Neural cell (in vitro differentiated cells): ENCODE measurements around the gene UNKL. TPM values are rescaled to one million over a fixed set of nuclear protein-coding genes. Genes with fewer than 3 reads are reported as not detected.

Experiments used
- H2AFZ ChIP-seq: fragments of 200-600, 300-800 bp; sonication (generic), shearing (Covaris generic); 2 replicates; pipeline ENCODE4 v1.6.0; 2014; ENCODE audit warnings: low read depth, mild to moderate bottlenecking, antibody characterized with exemption, low read length, moderate library complexity
- H3F3A ChIP-seq: fragments of 200-600 bp; shearing (Covaris generic); 2 replicates; pipeline ENCODE4 v1.6.1; 2016; ENCODE audit warnings: mild to moderate bottlenecking, moderate library complexity, mixed read lengths, antibody characterized with exemption, low read length; ENCODE audit not compliant: insufficient read depth, poor library complexity, severe bottlenecking
- H3K27ac ChIP-seq: fragments of 200-600, 300-800 bp; sonication (generic), shearing (Covaris generic); 2 replicates; pipeline ENCODE4 v1.5.1; 2014; ENCODE audit warnings: mild to moderate bottlenecking, low read length, moderate library complexity
- H3K27me3 ChIP-seq: fragments of 300-800, 200-600 bp; sonication (generic), shearing (Covaris generic); 2 replicates; pipeline ENCODE4 v1.6.0; 2014; ENCODE audit warnings: mild to moderate bottlenecking, low read depth, low read length, moderate library complexity; ENCODE audit not compliant: insufficient read depth
- H3K36me3 ChIP-seq: fragments of 300-800, 200-600 bp; sonication (generic), shearing (Covaris generic); 2 replicates; pipeline ENCODE4 v1.5.1; 2014; ENCODE audit warnings: mild to moderate bottlenecking, antibody characterized with exemption, low read length, moderate library complexity; ENCODE audit not compliant: insufficient read depth
- H3K4me2 ChIP-seq: fragments of 300-800, 200-600 bp; sonication (generic), shearing (Covaris generic); 2 replicates; pipeline ENCODE4 v1.6.0; 2014; ENCODE audit warnings: mild to moderate bottlenecking, low read length
- H3K4me3 ChIP-seq: fragments of 300-800, 200-600 bp; sonication (generic), shearing (Covaris generic); 2 replicates; pipeline ENCODE4 v1.5.1; 2014; ENCODE audit warnings: mild to moderate bottlenecking, low read length, moderate library complexity
- H3K79me2 ChIP-seq: fragments of 200-600 bp; shearing (Covaris generic); replicated peaks from 2 replicates; pipeline ENCODE4 v1.6.0; 2014; ENCODE audit warnings: mild to moderate bottlenecking, low read length, moderate library complexity; ENCODE audit not compliant: insufficient read depth
- H3K9ac ChIP-seq: fragments of 300-800, 200-600 bp; sonication (generic), shearing (Covaris generic); 2 replicates; pipeline ENCODE4 v1.6.1; 2016; ENCODE audit warnings: mild to moderate bottlenecking, low read length, mixed read lengths
- H3K9me2 ChIP-seq: fragments of 200-600 bp; shearing (Covaris generic); 2 replicates; pipeline ENCODE4 v1.6.1; 2016; ENCODE audit warnings: mild to moderate bottlenecking, low read length, mixed read lengths; ENCODE audit not compliant: insufficient read depth
- H3K9me3 ChIP-seq: fragments of 200-600, 300-800 bp; sonication (generic), shearing (Covaris generic); 2 replicates; pipeline ENCODE4 v1.6.1; 2016; ENCODE audit warnings: mild to moderate bottlenecking, mixed run types, low read length, moderate library complexity, mixed read lengths
- H4K20me1 ChIP-seq: fragments of 200-600 bp; shearing (Covaris generic); 2 replicates; pipeline ENCODE4 v1.6.1; 2016; ENCODE audit warnings: mild to moderate bottlenecking, mixed run types; ENCODE audit not compliant: insufficient read depth
- CTCF ChIP-seq: fragments of 450-650 bp; IDR thresholded peaks from 2 replicates; pipeline ENCODE4 v1.5.1; 2014; ENCODE audit warnings: antibody characterized with exemption, mild to moderate bottlenecking, moderate library complexity; ENCODE audit not compliant: poor library complexity, severe bottlenecking
- EP300 ChIP-seq: fragments of 450-650 bp; conservative IDR thresholded peaks from 2 replicates; pipeline ENCODE4 v1.6.1; 2014; ENCODE audit warnings: antibody characterized with exemption, mild to moderate bottlenecking, moderate library complexity; ENCODE audit not compliant: poor library complexity, severe bottlenecking
- EZH2 ChIP-seq: fragments of 200-600, 300-800 bp; shearing (Covaris generic), sonication (generic); IDR thresholded peaks from 2 replicates; pipeline ENCODE4 v1.6.1; 2014; ENCODE audit warnings: antibody characterized with exemption, low read length, borderline replicate concordance, mild to moderate bottlenecking; ENCODE audit not compliant: insufficient read depth, poor library complexity, severe bottlenecking
- MXI1 ChIP-seq: fragments of 450-650 bp; conservative IDR thresholded peaks from 2 replicates; pipeline ENCODE4 v1.6.1; 2014; ENCODE audit warnings: antibody characterized with exemption, mild to moderate bottlenecking; ENCODE audit not compliant: poor library complexity, severe bottlenecking
- POLR2AphosphoS5 ChIP-seq: IDR thresholded peaks from 2 replicates; pipeline ENCODE4 v1.6.1; 2012
- RAD21 ChIP-seq: fragments of 450-650 bp; conservative IDR thresholded peaks from 2 replicates; pipeline ENCODE4 v1.6.1; 2014; ENCODE audit warnings: antibody characterized with exemption, mild to moderate bottlenecking, moderate library complexity
- REST ChIP-seq: IDR thresholded peaks from 2 replicates; pipeline ENCODE4 v1.6.1; 2012; ENCODE audit warnings: borderline replicate concordance
- SMC3 ChIP-seq: fragments of 450-650 bp; conservative IDR thresholded peaks from 2 replicates; pipeline ENCODE4 v1.6.1; 2014; ENCODE audit warnings: antibody characterized with exemption, mild to moderate bottlenecking, moderate library complexity; ENCODE audit not compliant: poor library complexity
- TAF1 ChIP-seq: IDR thresholded peaks from 2 replicates; pipeline ENCODE4 v1.6.1; 2012; ENCODE audit warnings: low read depth
- polyA plus RNA-seq: library from polyadenylated mRNA; depleted of rRNA; stranded (reverse); fragments of >200 nt; gene quantifications from 2 replicates; pipeline ENCODE4 v1.2.3, GENCODE V29; 2014

The UNKL gene
- polyA plus RNA-seq, 1 donor from 2014 or later = 11.9 TPM

GRCh38 chr16:1383556-1383955 is 30.9 kb downstream of the UNKL start:
- H3K4me3 ChIP-seq = no peak overlapping the region
- TF ChIP-seq MXI1 = no peak
- TF ChIP-seq SMC3 = no peak
- TF ChIP-seq RAD21 = no peak
- no peak for TF ChIP-seq EP300
- no peak for TF ChIP-seq CTCF
- TF ChIP-seq POLR2AphosphoS5 = no peak
- no peak for TF ChIP-seq REST
- TF ChIP-seq EZH2 = no peak
- no peak for TF ChIP-seq TAF1
- H4K20me1 ChIP-seq = no peaks in the 10 kb centered on the region
- no peaks in the 10 kb centered on the region for H3K36me3 ChIP-seq
- H3K9ac ChIP-seq = no peak overlapping the region
- H3K4me2 ChIP-seq = no peak overlapping the region
- no peaks in the 10 kb centered on the region for H3K79me2 ChIP-seq
- H3K27ac ChIP-seq = no peak overlapping the region
- H3K9me3 ChIP-seq = no peaks in the 10 kb centered on the region
- no peaks in the 10 kb centered on the region for H3K27me3 ChIP-seq
- H2AFZ ChIP-seq = no peak overlapping the region
- no peaks in the 10 kb centered on the region for H3F3A ChIP-seq
- no peaks in the 10 kb centered on the region for H3K9me2 ChIP-seq

- Histone ChIP-seq H3K36me3 (no peaks in the 10 kb centered on the region), H4K20me1 (no peaks in the 10 kb centered on the region), H3K27me3 (no peaks in the 10 kb centered on the region), H3F3A (no peaks in the 10 kb centered on the region), H3K79me2 (no peaks in the 10 kb centered on the region), H3K4me2 (no peak overlapping the region), H2AFZ (no peak overlapping the region), H3K9me3 (no peaks in the 10 kb centered on the region), H3K9me2 (no peaks in the 10 kb centered on the region), H3K4me3 (no peak overlapping the region), H3K27ac (no peak overlapping the region), H3K9ac (no peak overlapping the region)
- TF ChIP-seq EP300 (no peak), EZH2 (no peak), POLR2AphosphoS5 (no peak), SMC3 (no peak), RAD21 (no peak), REST (no peak), TAF1 (no peak), CTCF (no peak)
These were observed 32.7 kb downstream of the UNKL start for GRCh38 chr16:1381612-1382406.
